ENCODE measurements around the gene SECISBP2L.
A peak's percentile ranks its signal among the peaks of the same experiment; 100 is the strongest.

The SECISBP2L gene

DNA sequence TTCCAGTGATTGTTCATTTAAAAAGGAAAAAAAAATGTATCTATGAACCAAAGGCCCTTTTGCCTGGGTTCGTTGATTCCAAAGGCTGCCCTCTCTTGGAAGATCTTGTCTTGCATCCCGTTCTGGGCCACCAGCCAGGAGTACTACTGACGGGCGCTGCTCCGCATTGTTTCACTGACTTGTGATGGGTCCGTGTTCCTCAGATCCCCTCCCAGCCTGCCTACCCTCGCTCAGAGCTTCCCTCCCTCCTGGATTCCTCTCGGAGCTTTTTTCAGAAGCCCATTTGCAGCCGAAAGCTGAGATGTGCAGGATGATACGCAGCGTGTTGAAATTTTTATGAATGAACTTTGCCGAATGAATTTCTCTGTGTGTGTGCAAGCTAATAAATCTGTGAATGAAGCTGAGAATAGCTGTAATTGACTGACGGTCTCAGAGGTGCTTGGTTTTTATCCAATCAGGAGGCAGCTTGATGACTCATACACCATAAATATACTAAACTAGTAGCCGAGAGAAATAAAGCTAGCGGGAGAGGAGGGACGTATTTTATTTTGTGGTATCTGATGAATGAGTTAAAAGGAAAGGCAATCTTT, 82.6 kb downstream of the SECISBP2L start, which contains the start of gene SHC4:
Gene SHC4 (minus strand): TSS at position 396 of the 590 bp plus-strand sequence. CDS start 904 bp downstream, outside the sequence.
- peak; percentile 85 for DNase-seq

DNA sequence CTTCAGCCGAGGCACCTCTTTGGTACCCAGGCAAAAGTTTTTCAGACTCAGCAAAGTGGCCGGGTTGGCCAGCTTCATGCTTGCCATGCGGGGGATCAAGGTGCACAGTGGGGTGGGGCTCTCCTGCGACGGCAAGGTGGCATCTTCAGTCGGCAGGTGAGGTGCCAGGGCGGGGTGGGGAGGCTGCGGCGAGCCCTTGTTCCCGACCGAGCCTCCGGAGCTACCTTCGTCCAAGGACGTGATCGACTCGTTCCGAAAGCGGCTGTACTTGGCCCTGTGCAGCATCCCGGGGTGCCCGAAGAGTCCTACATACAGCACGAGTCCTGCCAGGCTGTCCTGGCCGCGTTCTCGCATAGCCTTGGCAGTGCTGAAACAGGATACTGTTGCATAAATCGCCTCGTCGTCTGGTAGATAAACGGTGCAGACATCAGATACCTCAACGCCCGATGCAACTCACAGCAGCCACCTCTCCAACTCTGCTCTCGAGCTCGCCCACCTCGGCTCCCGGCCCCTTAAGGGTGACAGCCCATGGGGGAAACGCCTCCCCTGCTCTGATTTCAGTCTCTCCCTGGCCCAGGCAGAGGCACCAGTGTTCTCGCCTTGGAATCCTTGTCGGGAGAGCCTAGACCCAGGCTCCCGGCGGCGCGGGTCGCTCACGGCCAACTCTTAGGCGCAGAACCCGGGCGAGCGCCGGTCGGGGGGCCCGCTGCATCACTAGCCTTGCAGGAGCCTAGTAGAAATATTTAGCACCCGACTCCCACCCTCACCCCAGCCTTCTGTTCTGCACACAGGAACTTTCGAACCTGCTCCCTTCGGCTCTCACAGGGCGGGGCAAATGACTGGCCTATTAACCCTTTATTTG, 83.4 kb downstream of the SECISBP2L start:
- DNase-seq = peak; percentile 62

GRCh38 chr15:48955967-48956366, 90.3 kb downstream of the SECISBP2L start:
- no peak for DNase-seq

GRCh38 chr15:48955370-48955769, 90.9 kb downstream of the SECISBP2L start:
- no peak for DNase-seq

DNA sequence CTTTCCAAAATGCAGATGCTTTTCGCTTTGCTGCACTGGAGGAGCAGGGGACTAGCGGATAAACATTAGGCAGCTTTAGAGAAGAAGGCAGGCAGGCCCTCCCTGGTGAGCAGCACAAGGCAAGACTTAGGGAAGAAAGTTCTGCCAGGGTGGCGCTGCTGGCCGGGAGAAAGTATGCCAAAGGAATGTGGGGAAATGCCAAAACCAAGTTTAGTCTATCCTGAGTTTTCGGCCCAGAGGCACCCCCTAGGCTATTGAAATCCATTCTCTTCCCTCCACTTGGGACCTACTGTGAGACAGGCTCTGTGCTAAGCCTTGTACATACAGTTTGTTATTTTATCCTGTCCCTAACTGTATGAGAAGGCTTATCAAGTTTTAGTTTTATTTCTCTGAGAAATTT, 91.7 kb downstream of the SECISBP2L start:
- no peak for DNase-seq

- no peak for DNase-seq
These were observed 99.4 kb downstream of the SECISBP2L start for GRCh38 chr15:48946840-48947187.

DNA sequence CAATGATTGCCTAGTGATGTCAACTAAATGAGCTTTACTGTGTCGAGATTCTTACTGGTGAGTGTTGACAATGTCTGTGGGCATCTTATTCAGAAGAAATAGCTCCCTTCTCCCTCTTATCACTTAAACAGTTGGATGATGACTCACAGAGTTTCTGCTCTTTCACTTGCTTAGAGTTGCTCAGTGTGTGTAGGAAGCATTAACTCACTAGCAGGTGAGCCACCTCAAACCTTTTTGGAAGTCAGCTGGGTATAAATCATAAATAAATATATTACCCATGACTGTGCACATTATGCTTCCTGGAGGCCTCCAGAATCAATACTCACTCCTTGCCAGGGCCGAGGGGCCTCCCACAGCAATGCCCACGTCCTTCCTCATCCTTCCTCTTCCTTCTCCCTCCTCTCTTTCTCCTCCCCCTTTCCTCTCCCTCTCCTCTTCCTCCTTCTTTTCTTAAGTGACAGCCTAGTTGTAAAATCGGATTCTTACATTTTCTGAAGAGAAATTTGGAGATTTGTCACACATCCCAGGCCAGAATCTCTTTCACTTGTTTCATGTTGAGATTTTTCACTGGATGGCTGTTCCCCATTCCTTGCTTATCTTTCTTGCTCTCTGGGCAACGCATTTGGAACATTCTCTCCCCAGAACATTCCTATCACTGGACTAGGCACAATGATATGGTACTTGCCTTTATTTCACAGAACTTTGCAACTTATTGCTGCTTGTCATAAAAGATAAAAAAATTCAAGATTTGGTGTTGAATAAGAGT, 100.0 kb downstream of the SECISBP2L start:
- no peak for DNase-seq

GRCh38 chr15:48945386-48945785, 100.9 kb downstream of the SECISBP2L start:
- DNase-seq = no peak

DNA sequence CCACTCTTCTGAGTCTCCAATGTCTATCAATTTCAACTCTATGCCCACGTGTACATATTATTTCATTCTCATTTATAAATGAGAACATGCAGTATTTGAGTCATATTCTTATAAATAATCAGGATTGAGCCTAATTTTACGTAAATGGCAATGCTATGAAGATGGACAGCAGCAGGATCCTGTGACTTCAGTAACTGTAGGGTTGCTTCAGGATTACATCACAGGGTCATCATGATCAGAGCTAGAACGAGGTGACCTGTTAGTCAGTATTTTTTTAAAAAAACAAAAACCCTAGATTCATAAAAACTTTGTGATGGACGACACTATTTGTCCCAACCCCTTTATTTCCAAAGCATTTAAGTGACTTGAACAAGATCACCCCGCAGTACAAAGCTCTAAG, 104.3 kb downstream of the SECISBP2L start:
- DNase-seq = no peak

- no peak for DNase-seq
These were observed 105.7 kb downstream of the SECISBP2L start for GRCh38 chr15:48940508-48940907.

DNA sequence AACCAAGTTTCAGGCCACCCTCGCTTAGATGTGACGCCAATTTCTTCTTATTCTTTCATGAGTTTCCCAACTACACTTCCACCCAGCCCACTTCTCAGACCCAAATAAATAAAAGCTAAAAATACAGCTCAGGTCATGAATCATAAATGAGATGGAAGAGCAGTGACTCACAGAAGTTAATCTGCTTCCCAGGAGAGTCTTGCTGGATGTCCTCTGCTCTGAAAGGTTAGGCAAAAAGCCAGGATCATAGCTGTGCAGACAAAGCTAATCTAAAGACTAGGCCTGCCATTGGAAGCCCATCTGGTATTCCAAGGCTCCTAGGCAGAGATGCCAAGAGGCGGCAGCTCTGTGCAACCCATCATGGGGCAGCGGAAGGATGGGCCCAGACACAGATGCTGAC, 106.6 kb downstream of the SECISBP2L start:
- DNase-seq = no peak

Data from right forelimb (tissue), 1 donor.